H1 (cell line): ENCODE results near the gene GDPD1.

Experiments used
- CTCF ChIP-seq, 3 experiments: IDR thresholded peaks; 1 replicate in 2 of 3; 2 replicates in 1 of 3; pipeline versions ENCODE4 v1.5.1 to v1.6.1; 2011; ENCODE audit warnings: low read length in 3 of 3, mild to moderate bottlenecking in 3 of 3, inconsistent platforms in 2 of 3, low read depth in 1 of 3, moderate library complexity in 1 of 3; ENCODE audit not compliant: insufficient read depth in 1 of 3; ENCODE audit errors: control extremely low read depth in 1 of 3
- HDAC2 ChIP-seq, 2 experiments: fragments of 300-600 bp in 1 of 2; sonication (generic) in 1 of 2; IDR thresholded peaks; 2 replicates each; pipeline ENCODE4 v1.6.1; 2011 to 2012; ENCODE audit warnings: low read depth in 2 of 2, low read length in 2 of 2, mild to moderate bottlenecking in 2 of 2, moderate library complexity in 2 of 2, borderline replicate concordance in 1 of 2, inconsistent platforms in 1 of 2
- KDM4A ChIP-seq: IDR thresholded peaks from one replicate; pipeline ENCODE4 v1.7.1; 2012; ENCODE audit warnings: low read depth, mild to moderate bottlenecking, moderate library complexity, low read length, inconsistent platforms; ENCODE audit not compliant: severe bottlenecking

- no peak for TF ChIP-seq HDAC2 (IDR thresholded peaks at IDR 0.05; ENCODE audit: borderline replicate concordance in 1 of 2, low read depth in 2 of 2, low read length in 2 of 2)
- no peak for TF ChIP-seq CTCF (IDR thresholded peaks at IDR 0.05; ENCODE audit: control extremely low read depth in 1 of 3, insufficient read depth in 1 of 3, low read depth in 1 of 3, low read length in 3 of 3)
- TF ChIP-seq KDM4A, result no peak
These were observed 10.5 kb downstream of the GDPD1 start for GRCh38 chr17:59230764-59231163.
